Naive thymus-derived CD8-positive, alpha-beta T cell (primary cell): ENCODE measurements around the gene NME7. TPM values are rescaled to one million over a fixed set of nuclear protein-coding genes. Genes with fewer than 3 reads are reported as not detected.

ENCODE experiments used
- ATAC-seq, 2 donors: fragments of 150-1000 bp; cut with Tn5 transposase in 1 of 2; sonication (Bioruptor Pico), chemical (Tn5 transposase) in 1 of 2; 1 replicate in 1 of 2; 2 replicates in 1 of 2; pipeline ENCODE4 v1.10.0; 2021; ENCODE audit warnings: mild to moderate bottlenecking in 2 of 2, moderate library complexity in 2 of 2
- POLR2A ChIA-PET: fragments of 350-600 bp; sonication (Branson Sonifier 250); formaldehyde crosslinking; loops from one replicate; lab custom pipeline; 2021; ENCODE audit warnings: antibody characterized with exemption; lab: Charles Lee
- DNase-seq, 10 donors: peaks; one replicate each; pipeline versions ENCODE4 v3.0.0 to v3.0.0-alpha.2; 2020 to 2022
- H3K27ac Mint-ChIP-seq, 10 donors: one replicate each; pipeline ENCODE4 v1.8.0; 2020 to 2022; ENCODE audit warnings: mild to moderate bottlenecking in 10 of 10, mixed read lengths in 10 of 10, moderate library complexity in 4 of 10, inconsistent platforms in 1 of 10
- H3K27me3 Mint-ChIP-seq, 5 donors: one replicate each; pipeline ENCODE4 v1.8.0; 2021 to 2022; ENCODE audit warnings: mixed read lengths in 5 of 5
- H3K36me3 Mint-ChIP-seq, 3 donors: one replicate each; pipeline ENCODE4 v1.8.0; 2020 to 2022; ENCODE audit warnings: mixed read lengths in 3 of 3, mild to moderate bottlenecking in 2 of 3, inconsistent platforms in 1 of 3
- H3K4me1 Mint-ChIP-seq, 4 donors: one replicate each; pipeline ENCODE4 v1.8.0; 2021 to 2022; ENCODE audit warnings: mixed read lengths in 4 of 4
- H3K4me3 Mint-ChIP-seq, 10 donors: one replicate each; pipeline ENCODE4 v1.8.0; 2020 to 2022; ENCODE audit warnings: mild to moderate bottlenecking in 10 of 10, mixed read lengths in 10 of 10, moderate library complexity in 6 of 10, inconsistent platforms in 1 of 10
- H3K9me3 Mint-ChIP-seq, 9 donors: one replicate each; pipeline ENCODE4 v1.8.0; 2020 to 2022; ENCODE audit warnings: mixed read lengths in 9 of 9, mild to moderate bottlenecking in 3 of 9, inconsistent platforms in 1 of 9, moderate library complexity in 1 of 9
- polyA plus RNA-seq, 3 donors: library from polyadenylated mRNA; unstranded; fragments of 300-500 nt; fragmentation: Illumina TruSeq; gene quantifications; one replicate each; pipeline ENCODE4 v1.2.3, GENCODE V29; 2021
- total RNA-seq, 8 experiments: library from RNA in 2 of 8; stranded (reverse) in 2 of 8; gene quantifications; one replicate each; pipeline ENCODE4 v1.2.3 and lab custom pipeline; 2021 to 2026

Gene NME7
- total and polyA plus RNA-seq, 5 experiments from 2014 or later: 13.2 to 29.9 (median 18.0) TPM

- peaks cover 18 to 44% (median 40%) of the 10 kb centered on the region in 4 donors for H3K4me1 Mint-ChIP-seq
- H3K27ac Mint-ChIP-seq: peak overlapping the region in 5 of 10 donors; percentile 3 to 86 (median 34)
- no peaks in the 10 kb centered on the region for H3K9me3 Mint-ChIP-seq
- peak overlapping the region in 8 of 10 donors; percentile 71 to 88 (median 82) for H3K4me3 Mint-ChIP-seq
- ATAC-seq (peak; percentile 4 to 16), DNase-seq (peak in 3 of 10 donors; percentile 24 to 43 (median 27))
- POLR2A ChIA-PET: no interaction called here
- H3K36me3 Mint-ChIP-seq: no peaks in the 10 kb centered on the region
- H3K27me3 Mint-ChIP-seq: peaks cover 0 to 12% (median 0%) of the 10 kb centered on the region in 5 donors
Measured at GRCh38 chr1:169105434-169106094, 262.0 kb downstream of the NME7 start.

GRCh38 chr1:169105087-169105433 is 262.5 kb downstream of the NME7 start:
- no peak for ATAC-seq
- Mint-ChIP-seq H3K4me3 (peak overlapping the region in 8 of 10 donors; percentile 71 to 87 (median 80)), H3K9me3 (no peaks in the 10 kb centered on the region)

DNA sequence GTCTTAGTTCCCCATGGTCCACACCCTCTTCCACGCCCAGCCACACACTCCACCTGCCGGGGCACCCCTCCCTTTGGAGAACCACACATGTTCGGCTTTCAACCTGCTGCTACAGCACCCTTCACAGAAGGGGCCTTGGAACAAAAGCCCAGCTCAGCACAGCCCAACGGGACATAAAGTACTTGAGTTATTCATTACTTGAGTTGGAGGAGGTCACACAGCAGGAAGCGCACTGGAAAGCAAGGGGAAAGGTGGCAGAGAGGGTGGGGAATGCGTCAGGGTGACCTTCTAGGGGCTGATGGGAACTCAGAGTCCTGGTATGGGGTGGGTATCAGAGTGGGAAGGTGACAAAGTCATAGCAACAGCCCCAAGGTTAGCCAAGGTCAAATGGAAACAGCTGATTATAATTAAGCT is 264.1 kb downstream of the NME7 start:
- POLR2A ChIA-PET: no interaction called here
- ATAC-seq: no peak
- H3K4me1 Mint-ChIP-seq: peaks cover 10 to 27% (median 23%) of the 10 kb centered on the region in 4 donors

More at GRCh38 chr1:169105087-169105433, 262.5 kb downstream of the NME7 start:
- Mint-ChIP-seq H3K36me3 (no peaks in the 10 kb centered on the region), H3K27me3 (peaks cover 0 to 11% (median 0%) of the 10 kb centered on the region in 5 donors), H3K27ac (peak overlapping the region in 3 of 10 donors; percentile 13 to 86 (median 74)), H3K4me1 (peaks cover 15 to 39% (median 35%) of the 10 kb centered on the region in 4 donors)
- POLR2A ChIA-PET: no interaction called here
- no peak for DNase-seq

DNA sequence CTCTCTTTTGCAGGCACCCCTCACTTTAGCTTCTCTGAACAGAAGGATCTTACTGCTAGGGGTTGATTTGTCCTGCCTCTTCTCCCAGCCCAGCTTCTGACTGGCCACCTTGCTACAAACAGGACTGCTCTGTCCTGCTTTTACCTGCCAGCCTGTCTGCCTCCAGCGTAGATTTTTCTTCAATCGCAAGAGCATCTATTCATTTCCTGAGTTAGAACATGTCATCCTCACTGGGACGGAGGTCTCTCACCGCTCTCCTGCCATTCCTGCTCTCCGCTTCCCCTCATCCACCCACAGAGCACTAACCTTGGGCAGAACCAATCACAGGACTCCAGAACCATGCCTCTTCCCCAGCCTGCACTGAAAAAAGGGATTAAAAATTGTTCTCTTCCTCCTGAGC is 264.6 kb downstream of the NME7 start:
- Mint-ChIP-seq H3K9me3 (no peaks in the 10 kb centered on the region), H3K36me3 (no peaks in the 10 kb centered on the region), H3K4me3 (no peak overlapping the region), H3K4me1 (peaks cover 9 to 22% (median 19%) of the 10 kb centered on the region in 4 donors), H3K27ac (no peak overlapping the region), H3K27me3 (peaks cover 0 to 6% (median 0%) of the 10 kb centered on the region in 5 donors)
- POLR2A ChIA-PET: no interaction called here
- ATAC-seq (no peak), DNase-seq (no peak)

More for the DNA sequence above, 264.1 kb downstream of the NME7 start:
- Mint-ChIP-seq H3K27me3 (peaks cover 0 to 8% (median 0%) of the 10 kb centered on the region in 5 donors), H3K9me3 (no peaks in the 10 kb centered on the region), H3K36me3 (no peaks in the 10 kb centered on the region), H3K27ac (no peak overlapping the region), H3K4me3 (no peak overlapping the region)
- no peak for DNase-seq

DNA sequence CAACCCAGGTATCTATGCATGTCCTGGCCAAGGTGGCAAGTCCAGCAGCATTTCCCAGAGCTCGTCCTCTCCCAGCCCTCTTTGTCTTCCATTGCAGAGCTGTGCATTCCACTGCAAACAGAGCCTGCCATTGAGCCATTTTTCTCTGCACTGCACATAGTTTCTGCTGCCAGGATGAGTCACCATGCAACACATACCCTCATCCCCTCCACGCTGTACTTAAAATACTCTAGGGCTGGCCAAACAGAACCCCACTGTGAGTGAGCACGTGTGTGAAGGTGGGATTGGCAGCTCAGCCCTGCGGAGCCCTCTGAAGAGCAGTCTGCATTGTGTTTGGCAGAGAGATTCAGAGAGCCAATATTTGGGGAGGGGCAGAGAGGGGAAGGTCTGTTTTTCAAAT is 265.0 kb downstream of the NME7 start:
- H3K27ac Mint-ChIP-seq: no peak overlapping the region
- no peak for ATAC-seq
- H3K9me3 Mint-ChIP-seq: no peaks in the 10 kb centered on the region

GRCh38 chr1:169100651-169101088 is 266.9 kb downstream of the NME7 start:
- DNase-seq (no peak), ATAC-seq (no peak)
- Mint-ChIP-seq H3K36me3 (peaks cover 0 to 8% (median 0%) of the 10 kb centered on the region in 3 donors), H3K4me3 (no peak overlapping the region), H3K9me3 (peaks cover 0 to 4% (median 0%) of the 10 kb centered on the region in 9 donors), H3K27ac (no peak overlapping the region), H3K4me1 (peaks cover 4 to 11% (median 8%) of the 10 kb centered on the region in 4 donors), H3K27me3 (peaks cover 0 to 8% (median 2%) of the 10 kb centered on the region in 5 donors)
- POLR2A ChIA-PET: no interaction called here

More for the DNA sequence above, 265.0 kb downstream of the NME7 start:
- DNase-seq: no peak
- peaks cover 9 to 19% (median 14%) of the 10 kb centered on the region in 4 donors for H3K4me1 Mint-ChIP-seq
- POLR2A ChIA-PET: no interaction called here
- H3K4me3 Mint-ChIP-seq: no peak overlapping the region
- H3K27me3 Mint-ChIP-seq: peaks cover 0 to 6% (median 0%) of the 10 kb centered on the region in 5 donors
- H3K36me3 Mint-ChIP-seq: no peaks in the 10 kb centered on the region

GRCh38 chr1:169100208-169100607 is 267.4 kb downstream of the NME7 start:
- Mint-ChIP-seq H3K4me3 (no peak overlapping the region), H3K9me3 (peaks cover 0 to 4% (median 0%) of the 10 kb centered on the region in 9 donors)
- ATAC-seq: no peak

DNA sequence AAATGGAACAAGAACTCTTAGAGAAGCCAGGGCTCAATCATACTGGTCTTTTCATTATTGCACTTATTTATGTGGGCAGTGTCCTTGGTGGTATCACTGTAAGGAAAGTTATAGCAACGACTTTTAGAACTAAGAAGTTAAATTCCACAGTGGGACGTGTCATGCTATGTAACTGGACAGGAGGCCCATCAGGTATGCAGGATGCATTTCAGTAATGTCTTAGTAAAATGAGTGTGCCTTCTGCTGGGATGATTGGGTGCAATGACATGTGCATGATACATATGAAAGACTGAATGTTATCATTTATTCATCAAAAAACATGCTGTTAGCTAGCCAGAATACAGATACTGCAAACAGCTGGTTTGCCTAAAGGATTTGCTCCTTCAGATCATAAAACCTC is 268.0 kb downstream of the NME7 start:
- Mint-ChIP-seq H3K9me3 (peaks cover 0 to 4% (median 0%) of the 10 kb centered on the region in 9 donors), H3K27me3 (peaks cover 0 to 8% (median 2%) of the 10 kb centered on the region in 5 donors), H3K4me1 (peaks cover 0 to 2% (median under 1%) of the 10 kb centered on the region in 4 donors), H3K27ac (no peak overlapping the region), H3K36me3 (peaks cover 0 to 8% (median 0%) of the 10 kb centered on the region in 3 donors), H3K4me3 (no peak overlapping the region)
- no peak for ATAC-seq
- no peak for DNase-seq
- POLR2A ChIA-PET: no interaction called here

More at GRCh38 chr1:169100208-169100607, 267.4 kb downstream of the NME7 start:
- H3K27me3 Mint-ChIP-seq: peaks cover 0 to 8% (median 3%) of the 10 kb centered on the region in 5 donors
- POLR2A ChIA-PET: no interaction called here
- peaks cover 0 to 8% (median 0%) of the 10 kb centered on the region in 3 donors for H3K36me3 Mint-ChIP-seq
- DNase-seq: no peak
- H3K27ac Mint-ChIP-seq: no peak overlapping the region
- H3K4me1 Mint-ChIP-seq: peaks cover 4 to 8% (median 6%) of the 10 kb centered on the region in 4 donors

DNA sequence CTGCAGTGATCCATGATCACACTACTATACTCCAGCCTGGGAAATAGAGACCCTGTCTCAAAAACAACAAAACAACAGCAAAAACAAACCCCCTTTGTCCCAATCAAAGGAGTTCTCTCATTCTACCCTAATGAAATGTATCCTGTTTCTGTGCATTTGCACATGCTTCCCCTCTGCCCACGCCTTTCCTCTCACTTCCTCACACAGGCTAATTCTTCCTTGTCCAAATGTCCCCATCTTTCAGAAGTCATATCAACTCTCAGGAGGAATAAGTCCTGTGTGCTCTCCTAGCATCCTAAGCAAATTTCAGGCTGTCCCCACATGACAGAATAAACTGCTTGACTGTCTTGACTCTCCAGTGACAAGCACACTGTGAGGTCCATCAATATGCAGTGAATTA is 269.2 kb downstream of the NME7 start:
- H3K27ac Mint-ChIP-seq: peak overlapping the region in 1 of 10 donors; percentile 28
- peaks cover 0 to 8% (median 0%) of the 10 kb centered on the region in 3 donors for H3K36me3 Mint-ChIP-seq

DNA sequence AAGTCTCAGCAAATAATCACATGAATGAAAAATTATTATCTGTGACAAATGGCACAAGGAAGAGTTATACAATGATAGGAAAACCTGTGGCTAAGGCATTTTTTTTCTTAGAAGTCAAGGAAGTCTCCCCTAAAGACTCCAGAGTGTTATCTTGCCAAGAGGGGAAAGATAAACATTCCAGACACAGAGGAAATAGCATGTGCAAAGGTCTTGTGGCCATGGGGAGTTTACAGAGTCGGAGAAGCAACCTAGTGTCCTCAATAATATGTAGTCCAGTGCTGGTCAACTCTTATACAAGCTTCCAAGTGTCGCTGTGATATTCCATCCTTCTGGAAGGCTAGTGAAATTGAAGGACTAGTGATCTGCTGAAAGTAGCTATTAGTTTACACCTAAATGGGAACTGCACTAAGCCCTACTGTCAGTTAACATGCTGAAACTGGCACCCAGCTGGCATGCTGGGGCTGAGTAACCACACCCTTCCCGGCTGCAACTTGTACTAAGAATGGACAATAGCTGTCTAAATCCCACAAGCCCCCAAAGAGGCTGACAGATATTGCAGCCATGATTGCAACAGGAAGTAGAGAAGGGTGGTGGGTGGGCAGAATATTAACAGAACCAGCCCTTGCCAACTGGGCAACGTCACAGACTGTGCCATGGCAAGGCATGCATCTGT is 272.6 kb downstream of the NME7 start:
- H3K36me3 Mint-ChIP-seq: peaks cover 0 to 8% (median 0%) of the 10 kb centered on the region in 3 donors
- no peak for ATAC-seq
- peaks cover 0 to 8% (median 2%) of the 10 kb centered on the region in 5 donors for H3K27me3 Mint-ChIP-seq
- no peak overlapping the region for H3K27ac Mint-ChIP-seq
- no peak overlapping the region for H3K4me3 Mint-ChIP-seq
- POLR2A ChIA-PET: no interaction called here
- peaks cover 0 to 4% (median 0%) of the 10 kb centered on the region in 9 donors for H3K9me3 Mint-ChIP-seq
- peaks cover 3 to 13% (median 6%) of the 10 kb centered on the region in 4 donors for H3K4me1 Mint-ChIP-seq
- no peak for DNase-seq

More for the DNA sequence above, 269.2 kb downstream of the NME7 start:
- peaks cover 0 to 4% (median 0%) of the 10 kb centered on the region in 9 donors for H3K9me3 Mint-ChIP-seq
- no peak for ATAC-seq
- H3K4me1 Mint-ChIP-seq: peaks cover 3 to 12% (median 6%) of the 10 kb centered on the region in 4 donors
- DNase-seq: no peak
- H3K27me3 Mint-ChIP-seq: peaks cover 0 to 8% (median 2%) of the 10 kb centered on the region in 5 donors
- no peak overlapping the region for H3K4me3 Mint-ChIP-seq
- POLR2A ChIA-PET: no interaction called here

DNA sequence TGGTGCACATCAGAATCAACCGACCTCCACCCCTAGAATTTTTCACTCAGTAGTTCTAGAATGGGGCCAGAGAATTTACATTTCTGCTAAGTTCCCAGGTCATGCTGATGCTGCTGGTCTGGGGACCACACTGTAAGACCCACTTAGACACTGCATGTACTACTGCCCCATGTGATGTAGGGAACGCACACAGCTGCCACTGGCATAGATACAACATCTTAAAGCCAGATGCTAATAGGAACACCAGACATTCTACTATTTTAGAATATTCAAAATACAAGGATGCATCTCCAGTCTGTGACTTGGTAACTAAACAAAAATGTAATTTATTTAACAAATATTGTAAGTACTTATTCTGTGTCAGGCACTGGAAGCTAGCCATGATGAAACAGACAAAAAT is 275.2 kb downstream of the NME7 start:
- H3K4me1 Mint-ChIP-seq: peaks cover 3 to 19% (median 7%) of the 10 kb centered on the region in 4 donors
- H3K9me3 Mint-ChIP-seq: peaks cover 0 to 4% (median 0%) of the 10 kb centered on the region in 9 donors
- H3K4me3 Mint-ChIP-seq: no peak overlapping the region
- H3K36me3 Mint-ChIP-seq: peaks cover 0 to 8% (median 3%) of the 10 kb centered on the region in 3 donors
- DNase-seq: no peak
- peaks cover 0 to 8% (median 0%) of the 10 kb centered on the region in 5 donors for H3K27me3 Mint-ChIP-seq
- no peak overlapping the region for H3K27ac Mint-ChIP-seq
- POLR2A ChIA-PET: no interaction called here
- ATAC-seq: no peak

DNA sequence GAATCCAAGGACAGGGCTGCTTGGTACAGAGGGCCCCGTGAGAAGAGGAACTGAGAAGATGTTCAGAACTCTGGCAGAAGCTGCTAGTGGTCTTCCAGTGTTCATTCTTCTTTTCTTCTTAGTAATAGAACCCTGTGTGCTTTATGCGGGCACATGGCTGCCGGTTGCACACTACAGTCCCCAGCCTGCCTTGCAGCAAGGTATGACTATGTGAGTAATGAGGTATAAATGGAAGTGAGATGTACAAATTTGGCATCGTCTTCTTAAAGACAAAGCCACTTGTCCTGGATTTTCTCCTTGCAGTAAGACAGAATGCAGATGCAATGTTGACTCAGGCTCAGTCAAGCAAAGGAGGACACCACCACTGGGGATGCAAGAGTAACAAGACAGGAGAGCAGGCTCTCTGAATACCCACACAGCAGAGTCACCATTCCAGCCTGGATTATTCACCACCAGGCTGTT is 276.1 kb downstream of the NME7 start:
- H3K27ac Mint-ChIP-seq: no peak overlapping the region
- no peak for ATAC-seq
- peaks cover 8 to 28% (median 15%) of the 10 kb centered on the region in 4 donors for H3K4me1 Mint-ChIP-seq
- POLR2A ChIA-PET: no interaction called here
- H3K27me3 Mint-ChIP-seq: peaks cover 0 to 2% (median 0%) of the 10 kb centered on the region in 5 donors
- no peak overlapping the region for H3K4me3 Mint-ChIP-seq
- peaks cover 0 to 3% (median 1%) of the 10 kb centered on the region in 3 donors for H3K36me3 Mint-ChIP-seq
- no peak for DNase-seq
- peaks cover 0 to 4% (median 0%) of the 10 kb centered on the region in 9 donors for H3K9me3 Mint-ChIP-seq
